Measurements from ENCODE around the gene SDCBP2.

Gene SDCBP2

DNA sequence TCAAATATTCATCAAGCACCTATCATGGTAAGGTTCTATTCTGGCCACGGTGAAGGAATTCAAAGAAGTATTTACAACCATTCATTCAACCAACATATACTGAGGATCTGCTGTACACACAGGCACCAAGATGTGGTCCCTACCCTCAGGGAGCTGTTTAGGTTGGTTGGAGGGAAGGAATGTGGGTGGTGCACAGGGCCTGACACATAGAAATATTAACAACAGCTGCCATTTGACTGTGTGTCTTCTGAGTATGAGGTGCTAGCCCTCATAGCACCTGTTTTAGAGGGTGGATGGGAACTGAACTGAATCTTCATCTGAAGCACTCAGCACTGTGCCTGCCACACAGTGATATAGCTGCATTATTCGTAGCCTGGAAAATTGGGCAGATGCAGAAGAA lies 55.6 kb downstream of the SDCBP2 start:
- H3K36me3 ChIP-seq = peaks cover 0 to 9% (median 0%) of the 10 kb centered on the region in 3 donors
- intact Hi-C loops (cut with DNase I; ENCODE audit: low total_unique reads) = no loop called here
- no peaks in the 10 kb centered on the region for H3K4me1 ChIP-seq
- no peak overlapping the region for H3K27ac ChIP-seq
- H3K27me3 ChIP-seq = no peaks in the 10 kb centered on the region
- TF ChIP-seq, protein P1, sequence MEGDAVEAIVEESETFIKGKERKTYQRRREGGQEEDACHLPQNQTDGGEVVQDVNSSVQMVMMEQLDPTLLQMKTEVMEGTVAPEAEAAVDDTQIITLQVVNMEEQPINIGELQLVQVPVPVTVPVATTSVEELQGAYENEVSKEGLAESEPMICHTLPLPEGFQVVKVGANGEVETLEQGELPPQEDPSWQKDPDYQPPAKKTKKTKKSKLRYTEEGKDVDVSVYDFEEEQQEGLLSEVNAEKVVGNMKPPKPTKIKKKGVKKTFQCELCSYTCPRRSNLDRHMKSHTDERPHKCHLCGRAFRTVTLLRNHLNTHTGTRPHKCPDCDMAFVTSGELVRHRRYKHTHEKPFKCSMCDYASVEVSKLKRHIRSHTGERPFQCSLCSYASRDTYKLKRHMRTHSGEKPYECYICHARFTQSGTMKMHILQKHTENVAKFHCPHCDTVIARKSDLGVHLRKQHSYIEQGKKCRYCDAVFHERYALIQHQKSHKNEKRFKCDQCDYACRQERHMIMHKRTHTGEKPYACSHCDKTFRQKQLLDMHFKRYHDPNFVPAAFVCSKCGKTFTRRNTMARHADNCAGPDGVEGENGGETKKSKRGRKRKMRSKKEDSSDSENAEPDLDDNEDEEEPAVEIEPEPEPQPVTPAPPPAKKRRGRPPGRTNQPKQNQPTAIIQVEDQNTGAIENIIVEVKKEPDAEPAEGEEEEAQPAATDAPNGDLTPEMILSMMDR (IDR thresholded peaks at IDR 0.05) = no peak
- H3K4me3 ChIP-seq = no peak overlapping the region
- DNase-seq = no peak
- no peaks in the 10 kb centered on the region for H3K9me3 ChIP-seq

DNA sequence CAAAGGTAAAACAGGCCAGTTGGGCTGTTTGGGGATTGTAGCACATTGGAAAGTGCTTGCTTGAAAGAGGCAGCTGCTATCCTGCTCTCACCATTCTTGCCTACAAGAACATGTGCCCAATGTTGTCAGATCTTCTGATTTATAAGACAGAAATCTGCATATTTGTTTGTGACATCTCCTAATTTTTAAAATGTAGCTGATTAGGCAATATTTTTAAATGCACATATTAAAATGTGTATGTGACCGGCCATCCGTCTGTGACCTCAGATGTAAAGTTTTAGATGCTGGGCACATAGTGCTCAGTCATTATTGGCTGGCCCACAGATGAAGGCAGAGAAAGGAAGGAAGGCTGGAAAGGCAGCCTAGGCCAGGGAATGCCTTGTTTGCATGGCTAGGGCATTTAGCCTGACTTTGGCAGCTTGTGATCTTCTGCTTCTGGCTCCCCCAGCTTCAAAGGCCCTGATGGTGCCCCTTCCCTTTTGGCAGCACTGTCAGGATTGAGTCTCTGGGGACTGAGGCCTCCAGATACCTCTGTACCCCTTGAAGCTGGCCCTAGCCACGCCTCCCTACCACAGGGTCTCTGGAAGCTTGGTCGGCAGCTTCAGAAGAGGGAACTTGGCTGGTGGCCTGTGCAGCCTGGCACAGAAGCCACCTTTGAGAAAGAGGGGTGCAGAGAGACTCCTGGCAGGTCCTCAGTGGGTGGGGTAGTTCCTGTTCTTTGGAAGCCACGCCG lies 56.4 kb downstream of the SDCBP2 start:
- Histone ChIP-seq H3K27me3 (no peaks in the 10 kb centered on the region), H3K9me3 (no peaks in the 10 kb centered on the region), H3K4me3 (no peak overlapping the region), H3K27ac (no peak overlapping the region), H3K36me3 (peaks cover 0 to 9% (median 0%) of the 10 kb centered on the region in 3 donors), H3K4me1 (peaks cover 0 to 3% (median 0%) of the 10 kb centered on the region in 4 donors)
- no peak for DNase-seq
- TF ChIP-seq, protein P1 (IDR thresholded peaks at IDR 0.05) = no peak
- intact Hi-C loops (cut with DNase I; ENCODE audit: low total_unique reads) = no loop called here

DNA sequence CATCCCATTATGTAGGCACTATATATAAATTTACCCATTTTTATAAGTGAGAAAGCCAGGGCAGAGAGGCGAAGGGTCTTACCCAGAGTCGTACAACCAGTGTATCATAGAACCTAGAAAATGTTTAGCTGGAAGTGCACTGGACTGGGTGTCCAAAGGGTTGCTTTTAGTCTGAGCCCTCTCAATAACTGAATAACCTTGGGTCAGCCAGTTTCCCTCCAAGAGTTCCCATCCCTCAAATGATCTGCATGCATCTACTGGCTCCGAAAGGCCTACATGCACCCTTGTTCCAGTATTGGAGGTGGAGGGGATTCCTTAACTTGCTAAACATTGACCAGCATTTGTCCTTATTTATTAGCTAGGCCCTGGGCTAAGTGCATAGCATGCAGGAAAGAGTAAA lies 59.1 kb downstream of the SDCBP2 start:
- H3K4me3 ChIP-seq = no peak overlapping the region
- TF ChIP-seq, protein P1 (IDR thresholded peaks at IDR 0.05) = no peak

DNA sequence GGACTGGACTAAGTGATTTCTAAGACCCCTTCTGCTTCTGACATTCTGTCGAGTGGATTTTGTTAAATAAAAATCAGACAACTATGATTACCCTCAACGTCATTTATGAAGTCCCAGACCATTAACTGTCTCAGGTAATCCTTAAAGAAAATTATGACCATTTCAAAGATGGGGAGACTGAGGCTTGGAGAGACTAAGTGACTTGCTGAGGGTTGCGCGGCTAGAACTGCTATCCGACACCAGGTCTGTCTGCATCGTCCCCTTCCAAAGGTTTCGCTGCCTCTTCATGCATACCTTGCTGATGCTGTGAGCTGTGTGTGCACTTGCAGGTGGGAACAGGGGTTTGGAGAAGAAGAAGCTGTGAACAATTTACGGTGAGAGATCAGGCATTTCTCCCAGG lies 59.7 kb downstream of the SDCBP2 start:
- Histone ChIP-seq H3K4me1 (peaks cover 0 to 18% (median 12%) of the 10 kb centered on the region in 4 donors), H3K27me3 (no peaks in the 10 kb centered on the region), H3K27ac (no peak overlapping the region), H3K4me3 (no peak overlapping the region), H3K36me3 (peaks cover 0 to 9% (median 0%) of the 10 kb centered on the region in 3 donors), H3K9me3 (no peaks in the 10 kb centered on the region)
- DNase-seq = no peak
- intact Hi-C loops (cut with DNase I; ENCODE audit: low total_unique reads) = no loop called here
- TF ChIP-seq, protein P1 (IDR thresholded peaks at IDR 0.05) = no peak

More for the DNA sequence above, 59.1 kb downstream of the SDCBP2 start:
- H3K27me3 ChIP-seq = no peaks in the 10 kb centered on the region
- H3K9me3 ChIP-seq = no peaks in the 10 kb centered on the region
- intact Hi-C loops (cut with DNase I; ENCODE audit: low total_unique reads) = no loop called here
- no peak overlapping the region for H3K27ac ChIP-seq
- peaks cover 0 to 9% (median 0%) of the 10 kb centered on the region in 3 donors for H3K36me3 ChIP-seq
- no peak for DNase-seq
- H3K4me1 ChIP-seq = peaks cover 0 to 18% (median 12%) of the 10 kb centered on the region in 4 donors

DNA sequence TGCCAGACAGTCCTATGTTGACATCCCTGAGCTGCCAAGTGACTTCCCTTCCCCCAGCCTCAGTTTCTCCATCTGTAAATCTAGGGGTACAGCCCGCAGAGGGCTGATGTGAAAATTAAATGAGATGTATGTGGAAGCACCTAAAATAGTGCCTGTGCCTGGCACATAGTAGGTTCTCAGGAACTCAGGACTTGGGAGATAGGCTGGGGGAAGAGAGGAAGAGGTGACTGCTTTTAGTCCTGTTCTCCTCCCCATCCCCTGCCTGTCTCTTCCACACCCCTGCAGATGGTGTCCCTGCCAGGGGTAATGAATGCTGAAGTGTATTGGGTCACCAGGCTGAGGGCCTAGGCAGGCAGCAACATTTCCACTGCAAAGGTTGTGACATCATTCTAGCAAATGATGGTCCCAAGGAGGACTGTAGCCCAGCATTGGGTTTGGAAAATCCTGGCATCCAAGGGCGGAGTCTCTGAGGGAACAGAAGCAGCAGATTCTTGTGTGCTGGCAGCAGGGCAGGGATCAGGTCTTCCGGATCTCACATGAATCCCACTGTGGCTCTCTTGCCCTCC lies 61.0 kb downstream of the SDCBP2 start:
- H3K27me3 ChIP-seq = no peaks in the 10 kb centered on the region
- peaks cover 0 to 18% (median 12%) of the 10 kb centered on the region in 4 donors for H3K4me1 ChIP-seq
- no peak for DNase-seq
- TF ChIP-seq, protein P1 (IDR thresholded peaks at IDR 0.05) = no peak
- H3K9me3 ChIP-seq = no peaks in the 10 kb centered on the region
- peaks cover 0 to 9% (median 0%) of the 10 kb centered on the region in 3 donors for H3K36me3 ChIP-seq
- H3K27ac ChIP-seq = no peak overlapping the region
- no peak overlapping the region for H3K4me3 ChIP-seq
- intact Hi-C loops (cut with DNase I; ENCODE audit: low total_unique reads) = no loop called here

All from tibial artery (tissue), 4 donors.